ENCODE data around the gene KIAA1217. TPM values are rescaled to one million over a fixed set of nuclear protein-coding genes. Genes with fewer than 3 reads are reported as not detected.

The KIAA1217 gene
- polyA plus RNA-seq, 1 of the 3 experiments (the other 2 are of a cell fraction) = 7.2 TPM

- H3K79me2 ChIP-seq (ENCODE audit: insufficient read depth) = no peaks in the 10 kb centered on the region
- peaks cover 38% of the 10 kb centered on the region for H3F3A ChIP-seq (replicated peaks; ENCODE audit: insufficient read depth)
- CTCF ChIA-PET = interaction anchor here (0.7 to 4.1 kb wide), 3 partner anchors 13 to 1189 kb away, joined by 3 to 13 read pairs (median 3); no protein-coding TSS in a partner anchor
- no peaks in the 10 kb centered on the region for H3K9me2 ChIP-seq
- no peak overlapping the region for H2AFZ ChIP-seq (ENCODE audit: low read depth)
- H4K20me1 ChIP-seq (ENCODE audit: insufficient read depth) = no peaks in the 10 kb centered on the region
- 77% methylated on average over 5 of the region's 5 CpGs for WGBS (ENCODE audit: low lambda C conversion rate)
- H3K27me3 ChIP-seq (ENCODE audit: insufficient read depth) = no peaks in the 10 kb centered on the region
- H3K36me3 ChIP-seq (replicated peaks in 1 of 2; ENCODE audit: control insufficient read depth in 1 of 2, insufficient read depth in 2 of 2, low read length in 1 of 2) = no peaks in the 10 kb centered on the region
- no peak overlapping the region for H3K9ac ChIP-seq
- H3K4me2 ChIP-seq = no peak overlapping the region
- peaks cover 14 to 59% of the 10 kb centered on the region in 2 experiments for H3K4me1 ChIP-seq (ENCODE audit: control insufficient read depth in 1 of 2, insufficient read depth in 2 of 2, low read depth in 1 of 2, low read length in 1 of 2)
- DNase-seq = no peak
- no peak overlapping the region for H3K4me3 ChIP-seq (ENCODE audit: low read depth in 2 of 2, low read length in 1 of 2)
- no peak overlapping the region for H3K27ac ChIP-seq (ENCODE audit: low read depth in 2 of 2, low read length in 1 of 2)
- H3K9me3 ChIP-seq = no peaks in the 10 kb centered on the region
- POLR2A ChIA-PET = no interaction called here
- TF ChIP-seq EZH2phosphoT487 (IDR thresholded peaks at IDR 0.05; ENCODE audit: borderline replicate concordance, low read depth) (no peak), RCOR1 (IDR thresholded peaks at IDR 0.05; ENCODE audit: low read length) (no peak), FOSL2 (IDR thresholded peaks at IDR 0.05; ENCODE audit: borderline replicate concordance, low read depth) (no peak), PBX3 (IDR thresholded peaks at IDR 0.05) (no peak), POLR2AphosphoS5 (IDR thresholded peaks at IDR 0.05; ENCODE audit: low read depth, low read length) (no peak), ELF1 (IDR thresholded peaks at IDR 0.05) (no peak), GABPA (IDR thresholded peaks at IDR 0.05; ENCODE audit: low read depth) (no peak), MXI1 (IDR thresholded peaks at IDR 0.05; ENCODE audit: low read depth, low read length) (no peak), RFX5 (IDR thresholded peaks at IDR 0.05; ENCODE audit: low read length) (no peak), JUND (IDR thresholded peaks at IDR 0.05) (no peak), IRF3 (IDR thresholded peaks at IDR 0.05; ENCODE audit: low read depth, low read length) (no peak), SIN3A (IDR thresholded peaks at IDR 0.05; ENCODE audit: borderline replicate concordance, low read depth, low read length) (no peak), NFIC (IDR thresholded peaks at IDR 0.05; ENCODE audit: borderline replicate concordance) (no peak), MEF2A (IDR thresholded peaks at IDR 0.05; ENCODE audit: borderline replicate concordance, low read depth) (no peak)
- TF ChIP-seq, protein P1, sequence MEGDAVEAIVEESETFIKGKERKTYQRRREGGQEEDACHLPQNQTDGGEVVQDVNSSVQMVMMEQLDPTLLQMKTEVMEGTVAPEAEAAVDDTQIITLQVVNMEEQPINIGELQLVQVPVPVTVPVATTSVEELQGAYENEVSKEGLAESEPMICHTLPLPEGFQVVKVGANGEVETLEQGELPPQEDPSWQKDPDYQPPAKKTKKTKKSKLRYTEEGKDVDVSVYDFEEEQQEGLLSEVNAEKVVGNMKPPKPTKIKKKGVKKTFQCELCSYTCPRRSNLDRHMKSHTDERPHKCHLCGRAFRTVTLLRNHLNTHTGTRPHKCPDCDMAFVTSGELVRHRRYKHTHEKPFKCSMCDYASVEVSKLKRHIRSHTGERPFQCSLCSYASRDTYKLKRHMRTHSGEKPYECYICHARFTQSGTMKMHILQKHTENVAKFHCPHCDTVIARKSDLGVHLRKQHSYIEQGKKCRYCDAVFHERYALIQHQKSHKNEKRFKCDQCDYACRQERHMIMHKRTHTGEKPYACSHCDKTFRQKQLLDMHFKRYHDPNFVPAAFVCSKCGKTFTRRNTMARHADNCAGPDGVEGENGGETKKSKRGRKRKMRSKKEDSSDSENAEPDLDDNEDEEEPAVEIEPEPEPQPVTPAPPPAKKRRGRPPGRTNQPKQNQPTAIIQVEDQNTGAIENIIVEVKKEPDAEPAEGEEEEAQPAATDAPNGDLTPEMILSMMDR (IDR thresholded peaks at IDR 0.05) = no peak
- TF ChIP-seq, protein P2, sequence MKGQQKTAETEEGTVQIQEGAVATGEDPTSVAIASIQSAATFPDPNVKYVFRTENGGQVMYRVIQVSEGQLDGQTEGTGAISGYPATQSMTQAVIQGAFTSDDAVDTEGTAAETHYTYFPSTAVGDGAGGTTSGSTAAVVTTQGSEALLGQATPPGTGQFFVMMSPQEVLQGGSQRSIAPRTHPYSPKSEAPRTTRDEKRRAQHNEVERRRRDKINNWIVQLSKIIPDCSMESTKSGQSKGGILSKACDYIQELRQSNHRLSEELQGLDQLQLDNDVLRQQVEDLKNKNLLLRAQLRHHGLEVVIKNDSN (IDR thresholded peaks at IDR 0.05; ENCODE audit: borderline replicate concordance, low read depth) = no peak
- TF ChIP-seq, protein P3, sequence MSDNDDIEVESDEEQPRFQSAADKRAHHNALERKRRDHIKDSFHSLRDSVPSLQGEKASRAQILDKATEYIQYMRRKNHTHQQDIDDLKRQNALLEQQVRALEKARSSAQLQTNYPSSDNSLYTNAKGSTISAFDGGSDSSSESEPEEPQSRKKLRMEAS (IDR thresholded peaks at IDR 0.05; ENCODE audit: low read depth) = no peak
These were observed 138.1 kb downstream of the KIAA1217 start for GRCh38 chr10:24346877-24347519.
